OCI-LY3 (cell line): Measurements from ENCODE around the gene KRTAP17-1.

Experiments used
- CTCF ChIP-seq: fragments of 200-600, 300-600 bp; sonication (generic); IDR thresholded peaks from 2 replicates; pipeline ENCODE4 v1.5.1; 2014; ENCODE audit warnings: antibody characterized with exemption, low read length, low read depth
- EZH2phosphoT487 ChIP-seq: fragments of 200-600 bp; shearing (Covaris generic); IDR thresholded peaks from 2 replicates; pipeline ENCODE4 v1.6.1; 2018; ENCODE audit warnings: antibody characterized with exemption, mixed run types, low read depth

DNA sequence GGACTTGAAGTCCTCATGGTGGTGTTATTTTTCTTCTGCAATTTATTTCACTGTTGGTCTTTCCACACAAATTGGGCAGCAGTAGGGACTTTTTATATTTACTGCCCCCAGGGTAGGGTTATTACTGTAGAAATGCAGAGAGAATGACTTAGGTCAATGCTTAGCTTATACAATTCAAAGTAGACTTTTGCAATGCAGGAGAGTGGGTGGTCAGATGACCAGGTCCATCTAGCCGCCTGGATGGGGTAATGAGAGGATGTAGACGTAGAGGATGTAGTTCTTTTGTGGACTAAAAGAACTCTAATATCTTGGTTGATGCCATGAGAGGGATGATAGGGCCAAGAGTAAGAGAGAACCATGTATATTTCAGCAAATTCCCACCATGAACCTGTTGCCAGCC, 2.7 kb upstream of the KRTAP17-1 start:
- TF ChIP-seq CTCF (no peak), EZH2phosphoT487 (no peak)
